ENCODE measurements around the gene MCTP1.

The MCTP1 gene

GRCh38 chr5:94691291-94691690 lies 593.6 kb downstream of the MCTP1 start:
- no peak for DNase-seq

- DNase-seq, result no peak
Measured at GRCh38 chr5:94690778-94691177, 594.1 kb downstream of the MCTP1 start.

- no peak for DNase-seq
Measured at GRCh38 chr5:94689908-94690307, 595.0 kb downstream of the MCTP1 start.

GRCh38 chr5:94682814-94683520 lies 601.9 kb downstream of the MCTP1 start:
- DNase-seq, result no peak

- no peak for DNase-seq
Measured at GRCh38 chr5:94675965-94676618, 608.8 kb downstream of the MCTP1 start.

GRCh38 chr5:94674490-94675382 lies 610.2 kb downstream of the MCTP1 start:
- no peak for DNase-seq

GRCh38 chr5:94672746-94673145 lies 612.1 kb downstream of the MCTP1 start:
- DNase-seq, result no peak

- no peak for DNase-seq
Measured at GRCh38 chr5:94670726-94671125, 614.2 kb downstream of the MCTP1 start.

- no peak for DNase-seq
Measured at GRCh38 chr5:94667937-94668336, 617.0 kb downstream of the MCTP1 start.

GRCh38 chr5:94661086-94661485 lies 623.8 kb downstream of the MCTP1 start:
- no peak for DNase-seq

GRCh38 chr5:94660506-94660905 lies 624.4 kb downstream of the MCTP1 start:
- DNase-seq, result no peak

- DNase-seq, result no peak
Measured at GRCh38 chr5:94658272-94658671, 626.6 kb downstream of the MCTP1 start.
